ENCODE measurements around the gene BCL6.

- no peak for TF ChIP-seq CTCF (IDR thresholded peaks at IDR 0.05; ENCODE audit: low read length)
- TF ChIP-seq EZH2 (IDR thresholded peaks at IDR 0.05; ENCODE audit: borderline replicate concordance, low read length), result no peak
Measured at GRCh38 chr3:187725653-187726370, 19.5 kb downstream of the BCL6 start.
